Large intestine (tissue), 12 donors: ENCODE results near the gene SOWAHA. TPM values are rescaled to one million over a fixed set of nuclear protein-coding genes. Genes with fewer than 3 reads are reported as not detected.

ENCODE experiments used
- DNase-seq, 2 donors: peaks; one replicate each; pipeline versions ENCODE4 v3.0.0 to v3.0.0-alpha.2; 2013
- H3K27ac ChIP-seq: one replicate; pipeline ENCODE4 v1.5.1; 2013; ENCODE audit warnings: low read length
- H3K27me3 ChIP-seq: 2 replicates; pipeline ENCODE4 v1.6.1; 2013; ENCODE audit warnings: low read length; ENCODE audit not compliant: control insufficient read depth, insufficient read depth
- H3K36me3 ChIP-seq: 2 replicates; pipeline ENCODE4 v1.6.1; 2013; ENCODE audit warnings: low read length; ENCODE audit not compliant: control insufficient read depth, insufficient read depth
- H3K4me1 ChIP-seq: one replicate; pipeline ENCODE4 v1.6.1; 2013; ENCODE audit warnings: low read length; ENCODE audit not compliant: control insufficient read depth, insufficient read depth
- H3K4me3 ChIP-seq: one replicate; pipeline ENCODE4 v1.5.1; 2013; ENCODE audit warnings: low read length
- H3K9me3 ChIP-seq: one replicate; pipeline ENCODE4 v1.6.1; 2013; ENCODE audit warnings: mild to moderate bottlenecking, low read depth, low read length, moderate library complexity; ENCODE audit not compliant: control insufficient read depth
- WGBS: methylation state at CpG from one replicate; pipeline ENCODE4 v1.1.5; 2013; ENCODE audit warnings: low lambda C conversion rate; ENCODE audit not compliant: insufficient coverage; 5-methylcytosine and 5-hydroxymethylcytosine counted together
- long read RNA-seq, 11 donors: transcript quantifications; one replicate each; lab custom pipeline, GENCODE V29; 2026
- polyA plus RNA-seq: library from polyadenylated mRNA; unstranded; fragments of 120-200 nt; gene quantifications from one replicate; pipeline ENCODE4 v1.2.1, GENCODE V29; 2013

Gene SOWAHA
- polyA plus RNA-seq = 54.3 TPM
- long read RNA-seq, donor 1, transcript SOWAHA-201 (1 exons, 3,211 nt) = major isoform, 27 of 27 reads
- long read RNA-seq, donor 1, partial matches to known transcripts = 0 of 27 reads
- long read RNA-seq, donor 1, other reads (novel, unspliced or antisense) = 0 of 27 reads
- long read RNA-seq, donor 2, transcript SOWAHA-201 (1 exons, 3,211 nt) = major isoform, 45 of 45 reads
- long read RNA-seq, donor 2, partial matches to known transcripts = 0 of 45 reads
- long read RNA-seq, donor 2, other reads (novel, unspliced or antisense) = 0 of 45 reads
- long read RNA-seq, donor 3, transcript SOWAHA-201 (1 exons, 3,211 nt) = major isoform, 90 of 90 reads
- long read RNA-seq, donor 3, partial matches to known transcripts = 0 of 90 reads
- long read RNA-seq, donor 3, other reads (novel, unspliced or antisense) = 0 of 90 reads
- long read RNA-seq, donor 4, transcript SOWAHA-201 (1 exons, 3,211 nt) = major isoform, 7 of 7 reads
- long read RNA-seq, donor 4, partial matches to known transcripts = 0 of 7 reads
- long read RNA-seq, donor 4, other reads (novel, unspliced or antisense) = 0 of 7 reads
- long read RNA-seq, donor 5, transcript SOWAHA-201 (1 exons, 3,211 nt) = major isoform, 12 of 12 reads
- long read RNA-seq, donor 5, partial matches to known transcripts = 0 of 12 reads
- long read RNA-seq, donor 5, other reads (novel, unspliced or antisense) = 0 of 12 reads
- long read RNA-seq, donor 6, transcript SOWAHA-201 (1 exons, 3,211 nt) = major isoform, 58 of 58 reads
- long read RNA-seq, donor 6, partial matches to known transcripts = 0 of 58 reads
- long read RNA-seq, donor 6, other reads (novel, unspliced or antisense) = 0 of 58 reads
- long read RNA-seq, donor 7, transcript SOWAHA-201 (1 exons, 3,211 nt) = major isoform, 13 of 13 reads
- long read RNA-seq, donor 7, partial matches to known transcripts = 0 of 13 reads
- long read RNA-seq, donor 7, other reads (novel, unspliced or antisense) = 0 of 13 reads
- long read RNA-seq, donor 8, transcript SOWAHA-201 (1 exons, 3,211 nt) = major isoform, 65 of 65 reads
- long read RNA-seq, donor 8, partial matches to known transcripts = 0 of 65 reads
- long read RNA-seq, donor 8, other reads (novel, unspliced or antisense) = 0 of 65 reads
- long read RNA-seq, donor 9, transcript SOWAHA-201 (1 exons, 3,211 nt) = major isoform, 33 of 33 reads
- long read RNA-seq, donor 9, partial matches to known transcripts = 0 of 33 reads
- long read RNA-seq, donor 9, other reads (novel, unspliced or antisense) = 0 of 33 reads
- long read RNA-seq, donor 10, transcript SOWAHA-201 (1 exons, 3,211 nt) = major isoform, 53 of 53 reads
- long read RNA-seq, donor 10, partial matches to known transcripts = 0 of 53 reads
- long read RNA-seq, donor 10, other reads (novel, unspliced or antisense) = 0 of 53 reads
- long read RNA-seq, donor 11, transcript SOWAHA-201 (1 exons, 3,211 nt) = major isoform, 35 of 35 reads
- long read RNA-seq, donor 11, partial matches to known transcripts = 0 of 35 reads
- long read RNA-seq, donor 11, other reads (novel, unspliced or antisense) = 0 of 35 reads

DNA sequence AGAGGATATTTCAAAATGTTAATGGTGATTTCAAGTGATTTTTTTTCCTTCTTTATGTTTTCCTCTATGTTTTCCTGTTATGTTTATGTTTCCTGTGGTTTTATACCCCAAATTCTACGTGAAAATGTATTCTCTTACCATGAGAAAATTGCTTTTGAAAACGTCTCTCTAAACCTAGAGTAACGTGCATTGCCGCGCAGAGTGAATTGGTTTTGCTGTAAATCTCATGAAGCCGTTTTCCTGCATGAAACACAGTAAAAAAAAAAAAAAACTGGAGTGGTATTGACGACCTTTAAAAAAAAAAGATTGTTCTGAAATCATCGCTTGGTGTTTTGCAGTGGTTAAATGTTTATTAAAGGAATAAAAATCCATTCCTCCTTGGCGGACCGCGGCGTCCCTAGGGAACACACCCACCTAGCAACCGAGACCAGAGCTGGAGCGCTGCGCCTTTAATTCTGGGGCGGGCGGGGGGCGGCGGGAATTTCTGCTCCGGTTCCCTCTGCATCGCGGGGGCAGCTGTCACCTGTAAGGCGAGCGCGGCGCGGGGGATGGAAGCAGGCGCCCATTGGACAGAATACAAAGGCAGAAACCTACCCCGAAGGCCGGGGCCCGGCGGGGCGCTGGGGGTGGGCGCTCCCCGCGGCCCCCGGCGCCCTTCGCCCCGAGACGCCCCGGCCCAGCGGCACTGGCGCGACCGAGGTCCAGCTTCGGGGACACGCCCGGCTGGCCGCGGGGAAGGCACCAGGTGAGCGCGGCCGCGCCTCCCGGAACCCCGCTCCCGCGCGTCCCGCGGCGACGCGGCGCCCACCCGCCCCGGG, at the start of gene SOWAHA:
SOWAHA (plus strand) TSS at position 522 of the 818 bp plus-strand sequence. CDS start 320 bp downstream, outside the sequence.
- no peaks in the 10 kb centered on the region for H3K36me3 ChIP-seq
- H3K4me1 ChIP-seq = peaks cover 24% of the 10 kb centered on the region
- H3K27me3 ChIP-seq = peaks cover 25% of the 10 kb centered on the region
- peak within 1 kb of the TSS; percentile 53 for H3K4me3 ChIP-seq
- WGBS = 0% methylated on average over 4 of the region's 68 CpGs
- peaks cover 7% of the 10 kb centered on the region for H3K9me3 ChIP-seq
- H3K27ac ChIP-seq = peak within 1 kb of the TSS; percentile 91
- peak; percentile 64 to 93 for DNase-seq

DNA sequence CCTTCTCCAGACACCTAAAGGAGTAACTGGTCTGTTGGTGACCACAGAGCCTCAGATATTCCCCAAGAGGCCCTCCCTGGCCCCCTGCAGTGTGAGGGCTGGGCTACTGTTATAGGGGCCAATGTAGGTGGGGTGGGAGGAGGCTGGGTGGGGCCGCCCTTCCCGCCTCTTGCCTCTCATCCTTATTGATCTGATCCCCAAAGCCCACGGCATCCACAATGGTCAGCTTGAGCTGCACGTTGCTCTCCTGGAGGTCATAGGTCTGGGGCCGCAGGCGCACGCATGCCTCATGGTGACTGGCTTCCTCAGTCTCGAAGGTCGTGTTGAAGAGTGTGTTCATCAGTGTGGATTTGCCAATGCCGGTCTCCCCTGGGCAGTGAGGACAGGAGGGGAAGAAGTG, 49.1 kb upstream of the SOWAHA start:
- peaks cover 65% of the 10 kb centered on the region for H3K36me3 ChIP-seq
- no peaks in the 10 kb centered on the region for H3K9me3 ChIP-seq
- no peak for DNase-seq
- H3K27ac ChIP-seq = no peak overlapping the region
- H3K27me3 ChIP-seq = no peaks in the 10 kb centered on the region
- peaks cover under 1% of the 10 kb centered on the region for H3K4me1 ChIP-seq
- H3K4me3 ChIP-seq = no peak overlapping the region
- WGBS = no CpG with 5 or more reads among the region's 10 CpGs

DNA sequence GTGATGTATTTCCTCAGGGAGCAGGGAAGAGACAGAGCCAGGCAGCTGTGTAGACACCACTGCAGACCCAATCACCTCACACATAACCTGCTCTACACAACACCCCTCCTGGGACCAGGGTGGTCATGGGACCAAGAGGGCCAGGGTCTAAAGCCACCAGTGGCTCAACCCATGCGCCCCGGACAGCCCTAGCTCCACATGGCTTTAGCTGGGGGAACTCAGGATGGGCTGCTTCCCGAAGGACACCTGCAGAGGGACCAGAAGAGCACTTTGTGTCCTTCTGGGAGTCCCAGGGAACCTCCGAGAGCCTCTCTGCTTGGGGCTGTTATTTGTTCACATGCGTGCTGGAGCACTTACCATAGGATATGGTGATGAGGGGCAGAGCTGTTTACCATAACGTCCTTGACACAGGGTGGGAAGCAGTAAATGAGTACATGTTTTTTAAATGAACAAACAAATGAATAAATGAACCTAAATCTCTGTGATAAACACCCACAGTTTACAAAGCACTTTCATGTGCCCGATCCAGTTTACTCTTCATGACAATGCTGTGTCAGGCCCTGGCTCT, 48.3 kb upstream of the SOWAHA start:
- no CpG with 5 or more reads among the region's 7 CpGs for WGBS
- no peak overlapping the region for H3K27ac ChIP-seq
- peaks cover 58% of the 10 kb centered on the region for H3K36me3 ChIP-seq

DNA sequence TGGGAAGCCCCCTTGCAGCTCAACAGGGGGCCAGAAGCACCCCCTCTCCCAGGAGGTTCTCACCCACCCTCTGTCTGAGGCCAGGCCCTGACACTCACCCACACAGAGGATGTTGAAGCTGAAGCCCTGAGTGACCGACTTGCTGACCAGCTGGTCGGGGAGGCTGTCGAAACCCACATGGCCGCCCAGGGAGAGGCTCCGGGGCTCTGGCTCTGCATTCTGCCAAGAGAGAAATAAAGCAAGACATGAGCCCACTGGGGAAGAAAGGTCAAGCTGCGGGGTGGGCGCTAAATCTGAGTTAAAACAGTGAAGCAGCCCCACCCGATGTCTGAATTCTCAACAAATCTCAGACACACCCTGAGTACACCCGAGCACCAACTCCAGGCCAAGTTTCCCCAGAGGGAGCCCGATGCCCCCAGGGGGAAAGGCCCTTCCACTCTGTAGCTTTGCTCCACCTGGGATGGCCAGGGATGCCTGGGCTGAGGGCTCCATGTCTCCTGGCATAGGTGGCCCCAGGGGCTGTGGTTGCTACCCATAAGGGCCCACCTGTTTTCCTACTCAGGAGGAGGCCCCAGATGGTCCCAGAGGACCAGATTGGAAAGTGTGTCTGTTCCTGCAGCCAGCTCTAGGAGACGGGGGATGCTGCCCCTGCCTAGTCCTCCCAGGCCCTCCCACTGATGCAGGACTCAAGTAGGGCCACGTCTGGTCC, 47.6 kb upstream of the SOWAHA start:
- Histone ChIP-seq H3K9me3 (no peaks in the 10 kb centered on the region), H3K4me3 (no peak overlapping the region), H3K27me3 (no peaks in the 10 kb centered on the region), H3K27ac (no peak overlapping the region), H3K36me3 (peaks cover 51% of the 10 kb centered on the region), H3K4me1 (no peaks in the 10 kb centered on the region)
- no peak for DNase-seq
- no CpG with 5 or more reads among the region's 12 CpGs for WGBS

More for the DNA sequence above, 48.3 kb upstream of the SOWAHA start:
- DNase-seq = no peak
- Histone ChIP-seq H3K27me3 (no peaks in the 10 kb centered on the region), H3K4me1 (no peaks in the 10 kb centered on the region), H3K4me3 (no peak overlapping the region), H3K9me3 (no peaks in the 10 kb centered on the region)

DNA sequence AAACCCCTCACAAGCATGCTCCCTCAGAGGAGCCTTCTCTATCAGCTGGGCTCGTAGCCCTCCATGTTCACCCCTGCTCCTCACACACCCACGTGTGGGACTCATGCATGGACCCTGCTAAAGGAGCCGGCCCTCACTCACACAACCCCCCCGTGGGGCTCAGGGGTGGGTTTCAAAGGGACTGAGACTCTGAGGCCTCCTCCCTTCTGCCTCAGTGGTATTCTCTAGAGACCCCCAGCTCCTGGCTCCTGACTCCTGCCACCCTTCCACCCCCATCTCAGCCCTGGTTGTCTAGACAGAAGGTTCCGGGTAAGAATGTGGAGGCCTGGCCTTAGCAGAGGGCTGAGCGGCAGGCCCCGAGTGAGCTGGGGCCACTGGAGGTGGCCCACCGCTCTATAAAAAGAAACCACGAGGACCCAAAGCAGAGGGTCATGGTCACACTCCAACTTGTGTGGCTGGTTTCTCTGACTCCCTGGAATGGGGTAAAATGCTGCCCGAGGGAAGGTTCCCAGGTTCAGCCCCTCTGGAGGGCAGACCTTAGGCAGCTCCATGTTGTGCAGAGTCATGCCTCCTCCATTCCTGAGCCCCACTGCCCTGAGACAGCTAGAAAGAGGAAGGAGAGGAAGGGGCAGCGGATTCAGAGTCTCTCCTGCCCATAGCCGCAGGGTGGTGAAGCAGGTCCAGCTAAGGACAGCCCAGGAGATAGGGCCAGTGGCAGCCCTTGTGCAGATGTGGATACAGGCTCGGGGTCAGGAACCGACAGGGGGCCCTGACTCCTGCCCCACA, 46.9 kb upstream of the SOWAHA start:
- Histone ChIP-seq H3K9me3 (no peaks in the 10 kb centered on the region), H3K4me1 (no peaks in the 10 kb centered on the region), H3K4me3 (no peak overlapping the region), H3K27ac (no peak overlapping the region), H3K36me3 (peaks cover 44% of the 10 kb centered on the region), H3K27me3 (no peaks in the 10 kb centered on the region)
- no CpG with 5 or more reads among the region's 14 CpGs for WGBS
- DNase-seq = no peak

DNA sequence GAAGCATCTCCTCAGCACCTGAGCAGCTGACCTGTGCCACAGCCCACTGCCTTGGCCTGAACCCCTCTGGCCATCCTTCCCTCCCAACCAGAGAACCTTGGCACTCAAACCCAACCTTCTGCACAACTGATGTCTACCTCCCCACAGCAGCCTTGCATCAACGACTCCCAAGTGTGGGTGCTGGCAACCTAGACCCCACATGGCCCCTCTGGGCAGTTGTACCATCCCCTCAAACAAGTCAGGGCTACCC, 46.4 kb upstream of the SOWAHA start:
- Histone ChIP-seq H3K27ac (no peak overlapping the region), H3K27me3 (no peaks in the 10 kb centered on the region), H3K4me3 (no peak overlapping the region), H3K36me3 (peaks cover 39% of the 10 kb centered on the region), H3K9me3 (no peaks in the 10 kb centered on the region), H3K4me1 (no peaks in the 10 kb centered on the region)
- WGBS = no CpG with 5 or more reads among the region's 1 CpG
- no peak for DNase-seq

DNA sequence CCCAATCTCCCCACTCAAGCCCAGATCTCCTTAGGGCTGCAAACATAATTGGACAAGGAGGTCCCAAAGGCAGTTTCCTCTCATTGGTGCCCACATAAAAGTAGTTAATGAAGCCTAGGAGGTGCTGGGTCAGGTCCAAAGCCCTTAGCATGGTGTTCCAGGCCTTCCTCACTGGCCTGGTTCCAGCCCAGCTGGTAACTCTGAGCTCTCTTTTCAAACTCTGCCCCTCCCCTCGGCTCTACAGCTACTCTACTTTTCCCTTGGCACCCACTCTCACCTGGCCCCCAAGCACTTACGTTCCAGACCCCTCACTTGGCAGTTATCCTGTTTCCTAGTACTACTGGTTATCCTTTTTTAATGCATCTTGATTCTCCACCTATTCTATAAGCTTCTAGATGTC, 46.0 kb upstream of the SOWAHA start:
- Histone ChIP-seq H3K4me3 (no peak overlapping the region), H3K9me3 (no peaks in the 10 kb centered on the region), H3K4me1 (no peaks in the 10 kb centered on the region), H3K27ac (no peak overlapping the region), H3K36me3 (peaks cover 35% of the 10 kb centered on the region), H3K27me3 (no peaks in the 10 kb centered on the region)
- DNase-seq = no peak
- 100% methylated on average over 1 of the region's 2 CpGs for WGBS

DNA sequence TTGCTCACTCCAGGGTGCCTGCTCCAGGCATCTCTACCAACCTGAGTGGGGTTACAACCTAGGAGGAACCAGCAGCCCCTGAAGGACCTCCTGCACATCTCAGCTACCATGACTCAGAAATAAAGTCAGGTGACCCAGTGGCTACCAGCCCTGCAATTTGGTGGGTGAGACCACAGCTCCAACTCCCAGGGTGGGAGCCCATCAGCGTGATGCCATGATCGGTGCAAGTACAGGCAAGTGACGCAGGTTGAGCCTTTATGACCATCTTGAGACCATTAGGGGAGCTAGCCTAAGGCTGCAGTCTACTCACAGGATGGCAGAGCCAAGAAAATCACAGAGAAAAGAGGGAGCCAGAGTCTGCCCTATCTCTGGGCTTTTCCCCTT, 44.6 kb upstream of the SOWAHA start:
- no peak overlapping the region for H3K27ac ChIP-seq
- no peaks in the 10 kb centered on the region for H3K27me3 ChIP-seq
- no peak for DNase-seq
- H3K9me3 ChIP-seq = no peaks in the 10 kb centered on the region
- peaks cover 21% of the 10 kb centered on the region for H3K36me3 ChIP-seq
- no CpG with 5 or more reads among the region's 3 CpGs for WGBS
- no peak overlapping the region for H3K4me3 ChIP-seq
- H3K4me1 ChIP-seq = no peaks in the 10 kb centered on the region
